HG03378 (cell line): ENCODE results near the gene MED26.
"Not testable (repeated sequence)": the region's sequence is repeated elsewhere in the genome, so short reads cannot be mapped to it uniquely, and the experiment has no call there.

ENCODE experiments used
- ATAC-seq: cut with Tn5 transposase; IDR thresholded peaks from one replicate; pipeline ENCODE4 v1.9.1; 2021; ENCODE audit warnings: mild to moderate bottlenecking, moderate library complexity; ENCODE audit not compliant: unreplicated experiment

MED26 gene

DNA sequence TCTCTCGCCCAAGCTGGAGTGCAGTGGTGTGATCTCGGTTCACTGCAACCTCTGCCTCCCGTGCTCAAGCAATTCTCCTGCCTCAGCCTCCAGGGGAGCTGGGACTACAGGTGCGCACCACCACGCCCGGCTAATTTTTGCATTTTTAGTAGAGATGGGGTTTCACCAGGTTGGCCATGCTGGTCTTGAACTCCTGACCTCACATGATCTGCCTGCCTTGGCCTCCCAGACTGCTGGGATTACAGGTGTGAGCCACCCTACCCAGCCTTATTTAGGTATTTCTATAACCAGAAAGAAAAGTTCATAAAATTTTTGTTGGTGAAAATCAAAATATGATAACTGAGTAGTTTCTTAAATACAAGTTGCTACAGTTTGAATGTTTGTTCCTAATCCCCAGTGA lies 84.3 kb downstream of the MED26 start:
- ATAC-seq: not testable (repeated sequence)

DNA sequence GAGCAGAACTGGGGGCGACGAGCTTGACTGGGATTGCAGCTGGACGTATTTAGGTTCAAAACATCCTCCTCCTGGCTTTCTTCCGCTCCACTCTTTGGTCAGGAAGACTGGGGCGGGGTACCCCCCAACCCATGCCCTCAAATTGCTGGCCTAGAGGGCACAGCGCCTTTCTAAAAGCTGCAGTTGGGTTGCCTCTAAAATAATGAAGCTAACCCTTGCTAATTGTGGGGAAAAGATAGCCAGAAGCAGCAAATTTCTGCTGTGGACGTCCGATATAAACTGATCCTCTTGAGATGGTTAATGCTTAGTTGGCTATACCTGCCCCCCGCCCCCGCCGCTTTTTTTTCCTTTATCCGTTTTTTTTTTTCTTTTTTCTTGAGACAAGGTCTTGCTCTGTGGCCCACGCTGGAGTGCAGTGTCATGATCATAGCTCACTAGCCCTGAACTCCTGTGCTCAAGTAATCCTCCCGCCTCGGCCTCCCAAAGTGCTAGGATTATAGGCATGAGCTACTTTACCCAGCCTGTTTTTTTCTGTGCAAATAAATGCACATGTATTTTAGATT lies 85.0 kb downstream of the MED26 start:
- peak; percentile 8 for ATAC-seq

DNA sequence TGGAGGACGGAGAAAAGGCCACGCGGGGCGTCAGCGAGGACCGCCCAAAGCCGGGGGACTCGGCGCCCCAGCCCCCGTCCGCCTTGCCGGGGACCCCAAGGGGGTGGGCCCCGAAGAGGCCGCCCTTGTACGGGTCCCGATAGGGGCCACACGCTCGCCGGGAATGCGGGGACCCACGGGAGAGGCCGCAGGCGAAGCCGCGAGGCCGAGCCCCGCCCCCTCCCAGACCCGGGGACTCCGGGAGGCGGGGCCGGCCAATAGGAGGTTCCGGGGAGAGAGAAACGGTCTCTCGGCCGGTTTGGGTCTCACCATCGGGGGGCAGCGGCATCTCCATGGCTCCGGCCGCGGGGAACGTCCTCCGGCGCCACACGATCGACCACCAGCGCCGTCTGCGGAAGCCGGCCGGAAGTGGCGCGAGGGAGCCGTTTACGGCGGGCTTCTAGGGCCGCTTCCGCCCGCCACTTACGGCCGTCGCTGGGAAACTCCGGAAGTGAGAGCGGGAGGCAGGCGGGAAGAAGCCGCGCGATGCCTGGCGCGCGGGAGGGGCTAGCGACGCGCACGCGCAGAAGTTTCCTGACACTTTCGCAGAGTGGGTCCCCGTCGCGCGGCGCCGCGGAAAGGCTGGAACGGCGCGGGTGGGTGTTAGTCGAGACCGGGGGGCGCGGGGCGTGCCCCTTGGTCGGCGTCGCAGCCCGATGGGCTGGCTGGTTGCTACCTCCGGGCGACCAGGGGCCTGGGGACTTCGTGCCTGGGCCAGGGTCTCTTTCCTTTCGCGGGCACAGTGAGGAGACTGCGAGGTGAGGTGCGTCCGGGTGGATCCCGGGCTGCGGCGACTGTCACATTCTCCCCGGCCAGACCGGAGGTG lies 85.7 kb downstream of the MED26 start, which contains the start of gene CHERP:
CHERP (minus strand) TSS at position 393 of the 865 bp plus-strand sequence; CDS start at position 334, 59 bp downstream.
- ATAC-seq: peak; percentile 58

DNA sequence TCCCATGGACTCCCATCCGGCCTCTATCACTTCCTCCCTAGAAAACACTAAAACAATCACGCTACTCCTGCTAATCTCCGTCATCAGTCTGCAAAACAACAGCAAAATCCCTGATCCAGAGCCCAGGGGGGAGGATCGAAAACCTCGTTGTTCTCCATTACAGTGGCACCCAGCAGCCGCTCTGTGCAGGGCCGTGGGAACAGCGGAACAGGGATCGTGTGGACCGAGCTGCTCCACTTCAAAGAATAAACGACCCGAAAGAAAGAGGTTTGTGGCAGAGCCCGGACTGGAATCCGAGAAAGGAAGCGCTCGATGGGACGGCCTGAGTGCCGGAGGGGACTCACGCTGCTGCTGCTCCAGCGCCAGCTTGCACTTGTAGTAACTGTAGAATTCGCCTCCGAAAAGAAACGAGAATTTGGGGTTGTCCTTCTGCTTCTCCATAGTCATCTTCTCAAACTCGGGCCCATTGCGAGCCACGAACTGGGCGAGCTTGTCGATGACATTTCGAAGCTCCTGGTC lies 86.4 kb downstream of the MED26 start:
- peak; percentile 20 for ATAC-seq

DNA sequence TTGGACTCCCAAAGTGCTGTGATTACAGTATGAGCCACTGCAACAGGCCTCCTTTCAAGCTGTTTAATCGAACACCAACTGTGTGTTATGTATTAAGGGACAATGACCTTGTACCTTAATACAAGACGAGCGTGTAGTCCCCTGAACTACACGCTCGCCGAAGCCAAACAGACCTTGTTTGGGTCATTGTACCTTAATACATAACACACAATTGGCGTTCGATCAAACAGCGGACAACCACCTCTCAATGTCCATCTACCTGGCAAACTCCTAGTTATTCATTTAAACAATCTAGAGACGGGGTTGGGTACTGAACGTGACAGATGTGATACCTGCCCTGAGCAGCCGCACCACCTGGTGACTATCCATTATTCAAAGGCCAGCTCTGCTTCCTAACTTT lies 87.1 kb downstream of the MED26 start:
- ATAC-seq: no peak

DNA sequence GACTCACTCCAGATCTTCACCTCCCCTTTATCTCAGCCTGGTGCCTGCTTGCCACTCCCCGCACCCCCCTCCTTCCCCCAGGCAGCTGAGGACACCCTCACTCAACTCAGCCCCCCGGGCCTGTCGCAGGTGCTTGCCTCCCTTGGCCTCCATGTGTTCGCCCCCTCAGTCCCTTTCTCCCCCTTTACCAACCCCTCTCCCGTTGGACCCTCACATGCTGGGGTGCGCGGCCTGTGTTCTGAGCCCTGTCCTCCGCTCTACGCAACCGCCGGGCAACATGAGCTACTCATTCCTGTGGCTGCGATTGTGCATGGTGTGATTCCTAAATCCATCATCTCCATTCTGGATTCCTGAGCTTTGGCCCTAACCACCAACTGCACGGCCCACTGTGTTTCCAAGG lies 90.9 kb downstream of the MED26 start:
- no peak for ATAC-seq

DNA sequence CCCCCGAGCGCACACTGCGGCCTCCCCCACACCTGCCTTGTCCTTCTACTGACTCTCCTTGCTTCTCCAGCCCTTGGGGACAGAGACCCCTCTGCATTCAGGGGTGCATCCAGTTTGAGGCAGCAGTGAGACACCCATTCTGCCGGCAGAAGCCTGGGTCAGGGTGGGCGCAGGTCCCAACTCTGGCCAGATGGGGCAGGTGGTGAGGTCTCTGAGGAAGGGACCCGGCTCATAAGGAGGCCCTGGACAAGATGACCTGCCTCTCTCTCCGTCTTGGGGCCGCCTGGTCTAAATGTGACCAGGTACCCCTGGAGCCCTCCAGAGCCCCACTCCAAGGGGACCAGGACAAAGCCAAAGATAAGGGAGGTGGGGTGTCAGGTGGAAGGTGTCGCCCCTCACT lies 91.9 kb downstream of the MED26 start:
- ATAC-seq: no peak

DNA sequence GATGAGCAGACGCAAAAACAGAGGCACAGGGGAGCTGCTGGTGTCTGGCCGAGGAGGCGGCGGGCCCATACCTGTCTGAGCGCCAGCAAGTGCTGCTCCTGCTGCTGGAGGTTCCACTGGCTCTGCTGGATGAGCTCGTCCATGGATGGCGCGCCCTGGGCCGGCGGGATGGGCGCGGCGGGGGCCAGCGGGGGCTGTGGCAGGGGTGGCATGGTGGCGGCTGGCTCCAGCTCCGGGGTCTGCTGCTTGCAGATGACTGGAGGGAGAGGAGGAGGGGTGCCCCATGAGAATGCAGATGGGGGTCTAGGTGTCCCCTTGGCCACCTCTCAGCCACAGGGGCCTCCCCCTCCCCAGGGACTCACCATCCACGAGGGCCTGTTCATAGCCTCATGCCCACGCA lies 92.6 kb downstream of the MED26 start:
- ATAC-seq: no peak

DNA sequence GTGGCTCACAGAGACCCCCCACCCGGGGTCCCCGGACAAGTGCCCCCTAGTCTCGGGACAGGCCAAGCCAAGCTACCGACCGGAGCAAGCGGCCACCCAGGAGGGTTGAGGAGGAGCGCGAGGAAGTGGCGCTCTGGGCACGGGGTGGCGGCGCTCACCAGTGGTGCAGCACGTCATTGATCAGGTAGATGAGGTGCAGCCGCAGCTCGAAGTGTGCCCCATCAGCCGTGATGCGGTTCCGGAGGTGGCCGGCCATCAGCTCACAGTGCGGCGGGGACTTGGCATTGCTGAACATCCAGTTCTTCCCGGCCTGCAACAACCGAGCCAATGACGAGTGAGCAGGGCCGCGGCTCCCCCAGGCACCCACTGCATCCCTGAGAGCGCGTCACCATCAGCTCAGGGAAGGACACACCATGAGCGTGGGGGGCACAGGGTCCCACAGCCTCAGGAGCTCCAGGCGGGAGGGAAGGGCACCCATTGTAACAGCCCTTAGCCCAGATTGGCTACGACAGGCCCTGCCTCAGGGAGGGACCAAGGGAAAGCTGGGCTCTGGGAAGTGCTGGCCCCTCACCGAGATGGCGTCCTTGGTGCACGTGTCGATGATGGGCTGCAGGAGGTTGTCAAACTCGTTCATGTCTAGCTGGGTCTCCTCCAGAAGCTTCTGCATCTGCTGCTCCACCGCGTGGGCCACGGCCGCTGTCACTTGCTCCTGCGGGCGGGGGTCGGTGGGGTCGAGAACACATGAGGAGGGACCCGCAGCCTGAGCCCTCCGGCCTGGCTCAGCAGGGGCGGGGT lies 95.4 kb downstream of the MED26 start:
- ATAC-seq: no peak

DNA sequence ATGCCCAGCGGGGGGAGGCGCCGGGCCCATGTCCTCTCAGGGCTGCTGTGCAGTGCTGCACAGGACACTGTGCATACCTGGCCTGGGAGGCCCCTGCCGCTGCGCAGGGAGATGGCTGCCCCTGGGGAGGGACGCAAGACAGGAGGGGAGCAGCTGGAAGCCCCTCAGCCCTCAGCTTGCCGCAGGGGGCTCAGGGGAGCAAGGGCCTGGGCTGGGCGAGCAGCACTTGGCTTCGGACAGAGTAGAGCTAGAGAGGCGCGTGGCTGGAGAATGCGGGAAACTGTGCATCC lies 96.7 kb downstream of the MED26 start:
- ATAC-seq: no peak

DNA sequence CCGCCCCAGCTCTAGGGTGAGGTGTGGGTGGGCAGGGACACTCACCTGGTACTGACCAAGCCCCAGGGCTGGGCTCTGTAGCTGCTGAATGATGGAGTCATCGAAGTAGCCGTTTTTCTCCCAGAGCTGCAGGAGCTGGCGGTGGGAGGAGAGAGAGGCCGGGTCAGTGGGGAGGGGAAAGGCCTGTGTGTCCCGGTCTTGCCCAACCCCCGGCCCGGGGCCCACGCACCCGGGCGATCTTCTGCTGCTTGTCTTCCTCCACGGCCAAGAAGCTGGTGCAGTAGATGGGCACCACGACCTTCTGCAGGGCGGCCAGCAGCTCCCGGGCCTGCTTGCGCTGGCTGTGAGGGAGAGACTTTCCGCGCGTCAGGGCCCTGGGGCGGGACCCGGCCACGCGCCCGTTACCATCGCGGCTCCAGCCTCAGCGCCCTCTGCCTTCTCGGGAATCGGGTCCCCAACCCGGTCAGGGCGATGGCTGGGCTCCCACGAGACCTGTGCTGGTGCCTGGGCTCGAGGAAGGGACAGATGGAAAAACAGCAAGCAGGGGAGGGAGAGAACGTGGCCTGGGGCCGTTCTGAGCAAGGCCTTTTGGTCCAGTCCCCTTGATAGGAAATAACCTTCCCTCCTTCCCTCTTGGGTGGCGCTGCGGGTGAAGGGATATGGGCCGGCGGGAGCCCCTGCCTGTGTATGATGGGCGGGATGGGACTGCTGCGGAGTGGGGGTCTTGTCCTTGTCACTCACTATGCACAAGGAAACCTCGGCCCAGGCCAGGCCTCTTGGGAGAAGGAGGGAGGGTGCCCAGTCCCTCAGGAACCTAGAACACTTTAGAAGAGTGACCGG lies 97.2 kb downstream of the MED26 start:
- ATAC-seq: no peak

DNA sequence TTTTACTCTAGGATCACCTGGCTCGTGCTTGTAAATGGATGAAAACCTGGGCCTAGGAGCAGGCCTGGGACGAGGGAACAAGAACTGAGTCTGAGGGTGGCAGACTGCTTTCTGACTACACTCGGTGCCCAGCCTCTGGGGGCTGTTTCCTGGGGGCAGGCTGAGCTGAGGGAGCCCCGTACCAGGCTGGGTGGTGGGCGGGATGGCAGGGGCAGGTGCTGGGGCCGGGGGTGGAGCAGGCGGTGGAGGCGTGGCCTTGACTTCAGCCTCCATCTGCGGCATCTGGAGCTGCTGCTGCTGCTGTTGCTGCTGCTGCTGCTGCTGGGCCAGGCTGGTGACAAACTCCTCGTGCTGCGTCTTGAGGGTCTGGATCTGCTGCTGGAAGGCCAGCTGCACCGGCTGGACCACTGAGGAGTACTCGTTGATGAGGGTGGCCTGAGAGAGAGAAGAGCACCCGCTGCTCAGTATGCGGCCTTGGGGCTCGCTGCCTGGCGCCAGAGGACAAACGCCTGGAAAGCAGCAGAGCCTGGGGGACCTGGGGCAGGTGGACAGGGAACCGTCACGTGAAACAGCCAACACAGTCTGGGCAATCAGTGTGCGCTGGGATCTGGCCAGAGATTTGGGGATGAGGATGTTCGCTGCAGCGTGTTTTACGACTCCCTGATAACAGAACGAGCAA lies 98.4 kb downstream of the MED26 start:
- ATAC-seq: no peak

DNA sequence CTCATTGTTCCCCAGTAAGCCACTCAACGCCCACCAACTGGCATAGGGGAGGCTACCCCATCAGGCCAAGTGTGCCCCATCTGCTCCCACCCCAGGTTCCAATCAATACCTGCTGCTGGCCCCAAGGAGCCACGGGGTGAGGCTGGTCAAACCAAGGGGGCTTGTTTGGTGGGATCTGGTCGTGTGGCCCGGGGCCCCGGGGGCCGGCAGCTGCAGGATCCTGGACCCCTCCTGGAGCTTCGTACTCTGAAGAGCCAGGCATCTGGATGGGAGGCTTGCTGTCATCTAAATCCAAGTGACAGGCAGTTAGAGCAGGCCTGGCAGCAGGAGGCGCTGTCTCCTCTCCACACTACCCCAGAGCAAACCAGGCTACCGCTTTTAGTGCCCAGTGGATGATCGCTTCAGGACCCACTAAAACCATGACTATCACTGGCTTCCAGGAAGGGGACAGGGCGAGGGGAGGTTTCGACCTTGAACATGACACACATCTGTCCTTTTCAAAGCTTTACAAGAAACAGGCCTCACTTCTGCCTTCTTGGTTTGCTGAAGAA lies 100.0 kb downstream of the MED26 start:
- ATAC-seq: no peak

DNA sequence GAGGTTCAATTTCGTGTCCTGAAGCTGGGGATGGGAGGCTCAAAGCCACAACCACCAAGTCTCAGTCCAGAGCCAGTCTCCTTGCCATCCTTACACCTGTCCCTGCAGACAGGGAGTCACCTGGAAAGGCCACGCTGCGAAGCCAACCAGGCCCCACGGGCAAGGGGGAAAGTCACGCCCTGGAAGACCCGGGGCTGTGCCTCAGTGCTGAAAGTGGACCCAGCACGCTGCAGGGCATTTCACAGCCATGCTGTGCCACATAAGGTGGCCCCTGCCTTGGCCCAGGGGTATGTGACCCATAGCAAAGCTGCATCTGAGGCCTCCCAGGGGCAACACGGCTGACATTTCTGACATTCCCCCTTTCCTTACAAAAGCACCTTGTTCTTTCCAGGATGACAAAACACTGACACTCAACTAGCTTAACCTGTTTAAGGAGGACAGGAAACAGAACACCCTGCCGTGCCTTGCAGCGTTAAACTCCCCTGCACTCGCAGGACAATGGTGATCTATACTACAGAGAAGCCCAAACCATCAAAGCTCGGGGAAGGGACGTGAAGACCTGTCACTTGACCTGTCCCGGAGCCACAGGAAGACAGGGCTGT lies 100.6 kb downstream of the MED26 start:
- ATAC-seq: no peak

DNA sequence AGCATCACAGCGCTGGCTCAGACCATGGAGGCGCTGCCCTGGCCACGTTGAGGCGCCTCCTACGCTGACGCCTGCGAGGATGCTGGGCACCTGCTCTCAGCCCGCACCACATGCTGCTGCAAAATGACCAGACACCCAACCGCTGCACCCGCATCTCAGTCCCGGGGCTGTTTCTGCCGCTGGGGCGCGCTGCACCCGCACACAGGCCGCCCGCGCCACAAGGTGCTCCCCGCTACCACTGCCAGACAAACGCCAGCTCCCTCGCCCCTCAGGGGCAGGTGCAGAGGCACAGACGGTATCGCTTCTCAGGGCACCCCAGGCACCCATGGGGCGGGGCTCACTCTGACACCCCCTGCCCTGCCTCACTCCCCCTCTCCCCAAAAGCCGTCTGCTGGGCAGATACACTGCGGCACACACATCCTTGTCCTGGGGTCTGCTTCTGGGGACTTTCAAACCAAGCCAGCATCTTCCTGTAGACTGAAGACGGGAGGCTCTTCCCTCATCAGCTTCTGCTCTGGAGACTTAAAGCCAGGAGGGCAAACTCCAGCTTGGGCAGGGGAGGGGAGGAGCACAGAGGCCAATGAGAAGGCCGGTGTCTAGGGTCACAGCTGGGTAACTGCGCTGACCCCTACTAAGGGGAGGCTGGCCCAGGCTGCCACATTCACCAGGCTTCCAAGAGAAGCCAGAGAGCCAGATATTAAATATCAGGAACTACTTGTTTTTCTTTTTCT lies 102.1 kb downstream of the MED26 start:
- no peak for ATAC-seq

DNA sequence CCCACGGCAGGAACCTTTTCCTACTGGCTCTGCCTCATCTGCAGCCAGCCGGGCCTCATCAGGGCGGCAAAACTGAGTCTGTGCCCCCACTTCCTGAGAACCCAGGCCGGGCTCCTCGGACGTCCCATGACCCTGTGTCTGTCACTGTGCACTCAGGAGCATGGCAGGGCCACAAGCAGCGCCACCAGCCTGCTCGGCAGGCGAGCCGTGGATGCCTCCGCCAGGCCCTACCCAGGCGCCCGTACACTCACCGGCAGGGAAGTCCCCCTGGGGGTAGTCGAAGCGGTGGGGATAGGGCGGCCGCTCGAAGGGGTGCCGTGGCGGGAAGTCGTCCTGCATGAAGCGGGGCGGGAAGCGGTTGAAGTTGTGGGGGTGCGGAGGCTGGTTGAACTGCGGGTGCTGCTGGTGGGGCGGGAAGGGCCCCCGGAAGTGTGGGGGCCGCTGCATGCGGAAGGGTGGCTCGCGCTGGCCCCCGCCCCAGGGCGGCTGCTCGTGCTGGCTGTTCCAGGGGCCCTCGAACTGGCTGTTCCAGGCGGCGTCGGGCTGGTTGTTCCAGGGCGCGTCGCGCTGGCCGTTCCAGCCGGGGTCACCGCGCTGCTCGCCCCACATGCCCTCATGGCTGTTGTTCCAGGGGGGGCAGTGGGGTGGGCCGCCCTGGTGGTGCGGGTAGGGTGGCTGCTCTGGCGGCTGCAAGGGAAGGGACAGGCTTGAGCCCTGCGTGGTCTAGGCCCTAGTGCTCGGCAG lies 102.8 kb downstream of the MED26 start:
- no peak for ATAC-seq
